Endothelial cell of umbilical vein (primary cell): ENCODE results near the gene PTGER4. TPM values are rescaled to one million over a fixed set of nuclear protein-coding genes. Genes with fewer than 3 reads are reported as not detected.
"Not testable (repeated sequence)": the region's sequence is repeated elsewhere in the genome, so short reads cannot be mapped to it uniquely, and the experiment has no call there.

Experiments used
- BruUV-seq: library from RNA; stranded (reverse); fragments of 400-500 nt; replicated peaks from 2 replicates; lab custom pipeline; 2021; lab: Mats Ljungman, UMichigan
- CTCF ChIA-PET: fragments of 300-600, 350-600 bp; sonication (Branson Sonifier 250); formaldehyde crosslinking; loops from one replicate; lab custom pipeline; 2021; ENCODE audit warnings: antibody characterized with exemption, inconsistent platforms; lab: Charles Lee
- POLR2A ChIA-PET: fragments of 300-600, 350-600 bp; sonication (Branson Sonifier 250); formaldehyde crosslinking; loops from one replicate; lab custom pipeline; 2021; ENCODE audit warnings: antibody characterized with exemption, inconsistent platforms; lab: Charles Lee
- DNase-seq: peaks from one replicate; pipeline ENCODE4 v3.0.0-alpha.2; 2011; ENCODE audit warnings: low read depth, low spot score
- FAIRE-seq: peaks from 2 replicates; lab custom pipeline; 2011; peaks lifted over from hg19 to GRCh38; lab: Jason Lieb, UNC
- H2AFZ ChIP-seq: 2 replicates; pipeline ENCODE4 v1.6.0; 2012; ENCODE audit warnings: low read depth, low read length, control low read depth, inconsistent platforms
- H3K27ac ChIP-seq: 2 replicates; pipeline ENCODE4 v1.5.1; 2011; ENCODE audit warnings: low read depth, mild to moderate bottlenecking, control low read depth, low read length, moderate library complexity; ENCODE audit not compliant: insufficient read depth
- H3K27me3 ChIP-seq, 2 experiments: 2 replicates each; pipeline versions ENCODE4 v1.6.0 to v1.6.1; 2011; ENCODE audit warnings: low read length in 2 of 2, mixed read lengths in 1 of 2; ENCODE audit not compliant: control insufficient read depth in 2 of 2, insufficient read depth in 2 of 2
- H3K36me3 ChIP-seq, 2 experiments: 2 replicates in 1 of 2; 3 replicates in 1 of 2; pipeline ENCODE4 v1.5.1; 2011; ENCODE audit warnings: low read length in 2 of 2, mild to moderate bottlenecking in 1 of 2, moderate library complexity in 1 of 2; ENCODE audit not compliant: control insufficient read depth in 2 of 2, insufficient read depth in 2 of 2; ENCODE audit errors: extremely low read depth in 1 of 2
- H3K4me1 ChIP-seq: 3 replicates; pipeline ENCODE4 v1.5.1; 2011; ENCODE audit warnings: mild to moderate bottlenecking, low read length; ENCODE audit not compliant: control insufficient read depth, insufficient read depth; ENCODE audit errors: extremely low read depth
- H3K4me2 ChIP-seq: 2 replicates; pipeline ENCODE4 v1.6.1; 2011; ENCODE audit warnings: low read length, control low read depth, mixed read lengths; ENCODE audit not compliant: insufficient read depth
- H3K4me3 ChIP-seq, 3 experiments: fragments of 200-600 bp in 1 of 3; sonication (generic), shearing (Covaris generic) in 1 of 3; replicated peaks in 1 of 3; 2 replicates each; pipeline ENCODE4 v1.5.1; 2011 to 2016; ENCODE audit warnings: control low read depth in 3 of 3, low read length in 3 of 3, mild to moderate bottlenecking in 2 of 3, inconsistent platforms in 1 of 3, low read depth in 1 of 3, moderate library complexity in 1 of 3; ENCODE audit not compliant: insufficient read depth in 1 of 3
- H3K79me2 ChIP-seq: 2 replicates; pipeline ENCODE4 v1.6.0; 2012; ENCODE audit warnings: low read length, inconsistent platforms; ENCODE audit not compliant: control insufficient read depth, insufficient read depth
- H3K9ac ChIP-seq: replicated peaks from 2 replicates; pipeline ENCODE3; 2011; ENCODE audit warnings: low read length, control low read depth; ENCODE audit not compliant: insufficient read depth; ENCODE audit errors: extremely low read depth
- H3K9me1 ChIP-seq: replicated peaks from 3 replicates; pipeline ENCODE4 v1.6.0; 2011; ENCODE audit warnings: mild to moderate bottlenecking, low read length; ENCODE audit not compliant: control insufficient read depth, insufficient read depth; ENCODE audit errors: extremely low read depth
- H3K9me3 ChIP-seq: replicated peaks from 2 replicates; pipeline ENCODE4 v1.5.1; 2012; ENCODE audit warnings: low read length, inconsistent platforms; ENCODE audit not compliant: control insufficient read depth, insufficient read depth
- H4K20me1 ChIP-seq: replicated peaks from 2 replicates; pipeline ENCODE3; 2011; ENCODE audit warnings: mild to moderate bottlenecking, low read length; ENCODE audit not compliant: control insufficient read depth, insufficient read depth; ENCODE audit errors: extremely low read depth
- CTCF ChIP-seq, 2 donors: IDR thresholded peaks; 1 replicate in 1 of 2; 2 replicates in 1 of 2; pipeline ENCODE4 v1.5.1; 2011; ENCODE audit warnings: low read length in 2 of 2, mild to moderate bottlenecking in 2 of 2, moderate library complexity in 2 of 2, control low read depth in 1 of 2, inconsistent platforms in 1 of 2, low read depth in 1 of 2; ENCODE audit not compliant: insufficient read depth in 1 of 2; ENCODE audit errors: extremely low read depth in 1 of 2
- EZH2 ChIP-seq: IDR thresholded peaks from 2 replicates; pipeline ENCODE4 v1.6.1; 2012; ENCODE audit warnings: borderline replicate concordance, low read depth, mild to moderate bottlenecking, moderate library complexity, low read length, inconsistent platforms; ENCODE audit not compliant: severe bottlenecking
- FOS ChIP-seq: IDR thresholded peaks from 2 replicates; pipeline ENCODE4 v1.6.1; 2011; ENCODE audit warnings: mild to moderate bottlenecking, low read length, moderate library complexity, borderline replicate concordance; ENCODE audit not compliant: insufficient read depth
- GATA2 ChIP-seq: IDR thresholded peaks from 2 replicates; pipeline ENCODE4 v1.7.0; 2011; ENCODE audit warnings: low read depth, mild to moderate bottlenecking, moderate library complexity, mixed read lengths, low read length; ENCODE audit not compliant: insufficient read length, insufficient read depth
- JUN ChIP-seq: IDR thresholded peaks from 2 replicates; pipeline ENCODE4 v1.6.1; 2011; ENCODE audit warnings: borderline replicate concordance, low read depth; ENCODE audit not compliant: insufficient read length, insufficient read depth
- MYC ChIP-seq: IDR thresholded peaks from one replicate; pipeline ENCODE4 v1.6.1; 2011; ENCODE audit warnings: mild to moderate bottlenecking, low read depth, low read length
- POLR2A ChIP-seq: IDR thresholded peaks from 2 replicates; pipeline ENCODE4 v1.6.1; 2012; ENCODE audit warnings: low read depth, mild to moderate bottlenecking, control low read depth, low read length
- POLR2AphosphoS5 ChIP-seq: IDR thresholded peaks from 2 replicates; pipeline ENCODE4 v1.6.1; 2012; ENCODE audit warnings: low read depth, mild to moderate bottlenecking, control low read depth, low read length, moderate library complexity; ENCODE audit not compliant: insufficient read depth
- dilution Hi-C: fragments of 300-500 bp; cut with MboI; formaldehyde crosslinking; loops from one replicate; pipeline ENCODE4 v1.15.0; 2019; ENCODE audit warnings: low sequenced_read_pairs; ENCODE audit not compliant: extremely low pct_ligation_motif_present
- intact Hi-C: fragments of 100-400 bp; cut with micrococcal nuclease; formaldehyde crosslinking; loops from one replicate; pipeline ENCODE4 v1.10.0; 2022
- polyA plus RNA-seq, 4 experiments: library from polyadenylated mRNA; depleted of rRNA in 3 of 4; stranded (reverse) in 3 of 4; unstranded in 1 of 4; fragments of >200 nt; gene quantifications; 2 replicates each; pipeline versions ENCODE4 v1.2.1 to v1.2.3, GENCODE V29; 2011 to 2012; ENCODE audit warnings: missing spikeins in 1 of 4
- total RNA-seq: library from RNA; stranded (reverse); gene quantifications from 2 replicates; pipeline ENCODE4 v1.2.3, GENCODE V29; 2021
- TF ChIP-seq, protein P1 (sequence below): IDR thresholded peaks from 2 replicates; pipeline ENCODE4 v1.6.1; 2011; ENCODE audit not compliant: insufficient read depth, insufficient read length

PTGER4 gene
- total and polyA plus RNA-seq, 2 donors (not counting 3 experiments of a cell fraction or from before 2014, with no cell fraction given) = 23.6 to 37.4 TPM

DNA sequence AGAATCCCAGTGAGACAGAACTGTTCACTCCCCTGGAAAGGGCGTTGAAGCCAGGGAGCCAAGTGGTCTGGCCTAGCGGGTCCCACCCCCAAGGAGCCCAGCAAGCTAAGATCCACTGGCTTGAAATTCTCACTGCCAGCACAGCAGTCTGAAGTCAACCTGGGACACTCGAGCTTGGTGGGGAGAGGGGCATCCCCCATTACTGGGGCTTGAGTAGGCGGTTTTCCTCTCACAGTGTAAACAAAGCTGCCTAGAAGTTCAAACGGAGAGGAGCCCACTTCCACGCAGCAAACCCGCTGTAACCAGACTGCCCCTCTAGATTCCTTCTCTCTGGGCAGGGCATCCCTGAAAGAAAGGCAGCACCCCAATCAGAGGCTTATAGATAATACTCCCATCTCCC, 45.1 kb upstream of the PTGER4 start:
- no peaks in the 10 kb centered on the region for H3K9me3 ChIP-seq
- TF ChIP-seq GATA2 (no peak), MYC (no peak), EZH2 (no peak), POLR2A (no peak), CTCF (IDR thresholded peaks at IDR 0.05; ENCODE audit: extremely low read depth in 1 of 2, insufficient read depth in 1 of 2, low read depth in 1 of 2, low read length in 2 of 2) (no peak), FOS (no peak), JUN (no peak), POLR2AphosphoS5 (no peak)
- TF ChIP-seq, protein P1, sequence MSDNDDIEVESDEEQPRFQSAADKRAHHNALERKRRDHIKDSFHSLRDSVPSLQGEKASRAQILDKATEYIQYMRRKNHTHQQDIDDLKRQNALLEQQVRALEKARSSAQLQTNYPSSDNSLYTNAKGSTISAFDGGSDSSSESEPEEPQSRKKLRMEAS = no peak
- no peaks in the 10 kb centered on the region for H3K9me1 ChIP-seq
- H3K27me3 ChIP-seq = no peaks in the 10 kb centered on the region
- dilution Hi-C loops = no loop called here
- no peaks in the 10 kb centered on the region for H3K36me3 ChIP-seq
- intact Hi-C loops = no loop called here
- H3K27ac ChIP-seq = no peak overlapping the region
- no peak overlapping the region for H2AFZ ChIP-seq
- DNase-seq = no peak
- BruUV-seq = no TSS peak
- no peaks in the 10 kb centered on the region for H3K79me2 ChIP-seq
- no peak overlapping the region for H3K4me3 ChIP-seq
- no peak for FAIRE-seq
- H3K4me1 ChIP-seq = no peaks in the 10 kb centered on the region
- CTCF ChIA-PET = no interaction called here
- POLR2A ChIA-PET = no interaction called here
- H4K20me1 ChIP-seq = no peaks in the 10 kb centered on the region
- H3K9ac ChIP-seq = no peak overlapping the region
- H3K4me2 ChIP-seq = no peak overlapping the region

DNA sequence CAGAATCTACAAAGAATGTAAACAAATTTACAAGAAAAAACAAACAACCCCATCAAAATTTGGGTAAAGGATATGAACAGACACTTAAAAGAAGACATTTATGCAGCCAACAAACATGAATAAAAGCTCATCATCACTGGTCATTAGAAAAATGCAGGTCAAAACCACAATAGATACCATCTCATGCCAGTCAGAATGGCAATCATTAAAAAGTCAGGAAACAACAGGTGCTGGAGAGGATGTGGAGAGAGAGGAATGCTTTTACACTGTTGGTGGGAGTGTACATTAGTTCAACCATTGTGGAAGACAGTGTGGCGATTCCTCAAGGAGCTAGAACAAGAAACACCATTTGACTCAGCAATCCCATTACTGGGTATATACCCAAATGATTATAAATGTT, 40.2 kb upstream of the PTGER4 start:
- POLR2A ChIA-PET, BruUV-seq: not testable (repeated sequence)

More for the DNA sequence above, 40.2 kb upstream of the PTGER4 start:
- H3K79me2 ChIP-seq, FAIRE-seq, H3K4me1 ChIP-seq, H3K27me3 ChIP-seq, H3K4me3 ChIP-seq, H3K4me2 ChIP-seq, dilution Hi-C loops, H3K9me1 ChIP-seq, H3K9me3 ChIP-seq, CTCF ChIA-PET, H3K27ac ChIP-seq, H3K36me3 ChIP-seq, H3K9ac ChIP-seq, DNase-seq, H2AFZ ChIP-seq, intact Hi-C loops, H4K20me1 ChIP-seq: not testable (repeated sequence)
